Pulmonary artery endothelial cell (primary cell): ENCODE measurements around the gene DHX36. TPM values are rescaled to one million over a fixed set of nuclear protein-coding genes. Genes with fewer than 3 reads are reported as not detected.

Source experiments
- DNase-seq: peaks from one replicate; pipeline ENCODE4 v3.0.0-alpha.2; 2011; ENCODE audit warnings: low read depth, low spot score
- total RNA-seq: library from RNA; depleted of rRNA; stranded (reverse); fragments of >200 nt; gene quantifications from 2 replicates; pipeline ENCODE4 v1.2.3, GENCODE V29; 2014

DHX36 gene
- total RNA-seq = 29.8 and 45.3 TPM in 2 replicates

GRCh38 chr3:154323891-154324738, at the start of gene DHX36:
TSS of gene DHX36 (minus strand) at chr3:154324487. CDS start at chr3:154324416, 71 bp downstream.
- DNase-seq = peak; percentile 75

DNA sequence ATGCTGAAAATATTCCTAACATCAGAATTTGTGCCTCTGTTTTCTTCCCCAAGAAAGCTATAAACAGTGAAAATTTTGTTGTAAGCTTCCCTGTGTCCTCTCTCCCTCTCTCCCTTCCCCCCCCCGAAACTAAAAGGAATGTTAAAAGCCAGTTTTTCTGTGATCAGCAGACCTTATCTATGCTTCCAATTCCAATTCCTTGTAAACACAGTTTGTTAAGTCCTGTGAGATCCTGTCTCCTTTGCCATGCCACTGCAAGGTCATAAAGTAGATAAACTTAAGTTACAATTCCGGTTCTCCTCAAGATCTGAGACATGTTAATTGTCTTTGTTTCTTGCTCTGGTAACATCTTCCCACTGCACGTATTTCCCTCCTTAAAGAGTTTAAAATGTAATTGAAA, 42.9 kb upstream of the DHX36 start:
- DNase-seq = no peak

DNA sequence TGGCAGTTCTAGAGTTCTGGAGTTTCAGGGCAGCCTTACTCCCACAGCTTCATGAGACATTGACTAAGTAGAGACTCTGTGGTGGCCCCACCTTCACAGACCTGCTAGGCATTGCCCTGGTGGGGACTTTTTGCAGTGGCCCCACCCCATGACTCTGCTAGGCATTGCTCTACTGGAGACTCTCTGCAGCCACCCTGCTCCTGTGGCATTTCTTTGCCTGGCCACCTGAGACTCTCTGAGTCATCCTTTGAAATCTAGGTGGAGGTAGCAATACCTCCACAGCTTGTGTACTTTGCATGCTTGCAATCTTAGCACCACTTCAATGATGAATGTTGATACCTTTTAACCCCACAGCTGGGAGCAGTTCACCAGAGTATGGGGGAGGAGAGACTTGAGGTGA, 40.6 kb upstream of the DHX36 start:
- DNase-seq = no peak

DNA sequence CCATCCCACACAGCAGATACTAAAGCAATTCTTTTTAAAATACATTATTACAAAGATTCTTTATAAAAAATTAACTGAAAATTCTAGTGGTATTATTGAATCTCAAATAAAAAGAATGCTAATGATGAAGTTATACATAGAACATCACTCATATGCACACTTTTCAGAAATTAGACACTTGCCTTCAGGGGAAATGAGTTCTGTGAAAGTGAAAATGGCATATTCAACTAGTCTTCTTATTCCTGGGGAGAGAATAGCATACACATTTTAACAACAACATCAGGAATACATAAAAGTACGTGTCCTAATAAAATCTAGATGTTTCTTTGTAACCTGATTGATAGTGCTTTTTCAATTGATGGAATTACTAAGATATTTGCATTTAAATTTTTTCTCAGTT, 36.8 kb upstream of the DHX36 start:
- no peak for DNase-seq

- DNase-seq = no peak
Measured at GRCh38 chr3:154356009-154356408, 31.7 kb upstream of the DHX36 start.

- no peak for DNase-seq
Measured at GRCh38 chr3:154349223-154349622, 24.9 kb upstream of the DHX36 start.

- no peak for DNase-seq
Measured at GRCh38 chr3:154345422-154346122, 21.3 kb upstream of the DHX36 start.

- no peak for DNase-seq
Measured at GRCh38 chr3:154338570-154338969, 14.3 kb upstream of the DHX36 start.

- DNase-seq = no peak
Measured at GRCh38 chr3:154338008-154338407, 13.7 kb upstream of the DHX36 start.

DNA sequence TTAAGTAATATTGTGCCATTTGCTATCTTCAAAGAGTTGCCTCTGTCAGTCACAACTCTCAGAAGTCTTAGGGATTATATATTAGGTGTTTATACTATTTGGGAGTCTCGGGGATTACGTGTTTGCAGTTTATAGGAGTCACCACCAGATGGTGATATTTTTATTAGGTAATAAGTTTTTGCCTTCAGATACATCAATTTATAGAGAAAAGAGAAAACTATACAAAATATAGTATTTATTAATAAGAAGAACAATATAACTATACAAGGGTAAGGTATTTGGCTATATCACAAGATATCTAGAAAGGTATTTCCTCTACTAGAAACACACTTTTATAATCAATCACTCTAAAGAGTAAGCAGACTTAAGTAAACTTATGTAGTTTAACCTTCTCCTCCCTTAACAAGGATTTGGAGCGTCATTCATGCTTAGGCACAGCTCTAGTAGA, 10.7 kb upstream of the DHX36 start:
- DNase-seq = no peak

DNA sequence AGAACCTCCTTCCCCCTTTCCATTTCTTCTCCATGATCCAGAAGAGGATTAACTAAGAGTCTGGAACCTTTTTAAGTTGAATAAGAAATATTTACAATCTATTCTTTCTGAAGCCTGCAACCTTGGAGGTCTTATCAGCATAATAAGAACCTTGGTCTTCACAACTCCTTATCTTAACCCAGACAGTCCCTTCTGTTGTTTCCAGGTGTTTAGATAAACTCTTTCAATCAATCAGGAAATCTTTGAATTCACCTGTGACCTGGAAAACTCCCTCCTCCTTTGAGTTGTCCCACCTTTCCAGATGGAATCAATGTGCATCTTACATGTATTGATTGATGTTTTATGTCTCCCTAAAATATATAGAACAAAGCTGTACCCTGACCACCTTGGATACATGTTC, 3.6 kb upstream of the DHX36 start:
- DNase-seq = no peak

DNA sequence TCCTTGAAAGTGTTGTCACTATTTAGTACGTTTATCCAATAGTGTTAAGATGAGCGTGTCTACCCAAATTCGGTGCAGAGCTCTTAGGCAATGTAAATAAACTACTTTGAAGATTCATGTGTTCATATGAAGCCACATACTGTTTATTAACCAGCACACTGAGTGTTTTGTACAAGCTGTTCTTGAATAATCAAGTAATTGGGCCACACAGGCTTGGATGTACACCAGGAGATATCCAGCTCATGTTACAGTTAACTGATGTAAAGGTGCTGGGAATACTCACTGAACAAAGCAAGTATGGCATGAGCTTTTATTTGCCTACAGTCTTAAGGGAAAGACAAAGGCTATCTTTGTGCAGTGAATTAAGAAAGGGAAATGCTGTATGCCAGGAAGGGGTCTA, 632 bp upstream of the DHX36 start:
- DNase-seq = no peak

DNA sequence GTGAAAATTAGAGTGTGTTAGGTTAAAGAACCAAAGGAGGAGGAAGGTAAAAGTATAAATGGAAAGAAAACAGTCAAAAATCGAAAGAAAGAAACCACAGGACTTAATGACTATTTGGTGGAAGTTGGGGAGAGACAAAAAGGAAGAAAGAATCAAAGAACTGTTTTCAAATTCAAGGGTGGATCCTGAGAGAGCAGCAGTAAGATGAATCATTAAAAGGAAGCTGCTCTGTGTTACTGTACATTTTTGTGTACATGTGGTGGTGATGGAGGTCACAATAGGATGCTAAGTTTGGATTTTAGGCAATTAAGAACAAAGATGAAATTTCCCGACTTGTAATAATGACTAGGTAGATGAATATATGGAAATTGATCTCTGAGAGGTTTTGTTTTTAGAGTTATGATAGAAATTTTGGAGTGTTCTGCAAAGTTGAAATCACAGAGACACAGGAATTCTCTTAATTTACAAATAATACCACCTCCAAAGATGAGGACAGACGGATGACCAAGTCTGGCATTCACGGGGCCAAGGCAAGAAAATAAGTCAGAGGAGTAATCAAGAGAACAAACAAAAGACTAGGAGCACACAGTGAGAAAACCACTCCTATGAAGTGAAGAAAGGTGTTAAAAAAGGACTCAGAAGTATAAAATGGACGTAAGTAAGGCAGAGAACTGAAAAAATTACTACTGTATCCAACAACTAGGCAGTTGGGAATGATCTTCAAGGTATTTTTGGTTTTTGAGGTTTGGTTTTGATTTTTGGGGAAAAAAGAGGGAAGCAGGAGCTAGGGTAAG, 7.1 kb downstream of the DHX36 start:
- DNase-seq = no peak

DNA sequence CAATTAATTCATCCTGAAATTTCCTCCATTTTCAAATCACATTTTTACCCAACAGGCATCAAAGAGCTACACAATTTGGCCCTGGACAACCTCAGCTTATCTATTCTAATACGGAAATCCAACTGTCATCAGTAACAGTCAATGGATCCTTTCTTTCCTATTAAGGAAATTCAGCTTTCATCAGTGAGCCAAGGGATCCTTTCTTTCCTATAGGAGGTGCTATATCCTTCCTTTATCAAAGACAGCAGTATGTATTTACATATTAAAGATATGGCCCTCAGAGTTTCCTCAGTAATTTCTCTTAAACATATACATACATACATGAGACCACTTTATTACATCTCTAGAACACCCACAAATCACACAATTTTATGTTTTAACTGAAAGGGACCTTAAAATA, 10.1 kb downstream of the DHX36 start:
- no peak for DNase-seq

DNA sequence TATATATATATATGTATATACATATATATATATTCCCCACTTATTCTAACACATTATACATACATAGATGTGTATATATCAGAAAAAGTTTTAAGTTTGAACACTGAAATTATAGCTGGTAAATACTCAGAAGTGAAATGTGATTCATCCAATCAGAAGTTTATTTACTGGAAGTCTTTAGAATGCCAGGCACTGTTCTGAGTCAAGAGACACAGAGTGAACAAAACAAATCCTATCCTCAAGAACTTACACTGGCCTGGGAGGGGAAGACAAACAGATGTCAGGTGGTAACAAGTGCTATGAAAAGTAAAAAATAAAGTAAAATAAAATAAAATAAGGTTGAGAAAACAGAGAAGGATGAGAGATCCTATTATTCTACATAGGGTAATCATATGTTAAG, 13.4 kb downstream of the DHX36 start:
- DNase-seq = no peak

GRCh38 chr3:154307363-154307762, 16.9 kb downstream of the DHX36 start:
- no peak for DNase-seq

GRCh38 chr3:154304936-154305335, 19.4 kb downstream of the DHX36 start:
- DNase-seq = no peak

DNA sequence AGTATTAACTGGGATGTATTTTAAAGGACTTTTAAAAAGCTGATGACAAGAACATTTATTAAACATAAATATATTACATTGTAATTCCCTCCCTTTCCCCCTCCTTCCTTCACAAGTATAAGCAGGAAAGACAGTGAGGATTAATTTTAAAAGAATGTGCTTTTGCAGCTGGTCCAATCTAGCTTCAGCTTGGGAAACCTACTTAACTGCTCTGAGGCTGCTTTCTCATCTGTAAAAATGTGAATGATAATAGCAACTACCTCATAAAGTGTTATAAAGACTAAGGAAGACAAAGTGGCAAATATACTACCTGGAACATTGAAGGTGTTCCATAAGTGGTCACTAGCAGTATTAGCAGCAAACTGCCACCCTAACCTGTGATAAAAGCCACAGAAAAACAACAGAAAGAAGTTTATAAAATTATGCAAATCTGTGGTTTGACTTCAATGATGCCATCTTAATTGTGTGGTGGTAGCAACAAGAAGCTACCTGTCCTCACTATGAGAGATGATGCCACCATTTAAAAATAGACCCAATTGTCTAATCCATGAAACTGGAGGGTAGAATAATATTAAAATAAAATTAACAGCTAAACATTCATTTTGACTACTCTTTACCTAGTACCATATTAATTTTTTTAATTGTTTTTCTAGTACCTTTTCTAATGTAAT, 20.0 kb downstream of the DHX36 start:
- no peak for DNase-seq

DNA sequence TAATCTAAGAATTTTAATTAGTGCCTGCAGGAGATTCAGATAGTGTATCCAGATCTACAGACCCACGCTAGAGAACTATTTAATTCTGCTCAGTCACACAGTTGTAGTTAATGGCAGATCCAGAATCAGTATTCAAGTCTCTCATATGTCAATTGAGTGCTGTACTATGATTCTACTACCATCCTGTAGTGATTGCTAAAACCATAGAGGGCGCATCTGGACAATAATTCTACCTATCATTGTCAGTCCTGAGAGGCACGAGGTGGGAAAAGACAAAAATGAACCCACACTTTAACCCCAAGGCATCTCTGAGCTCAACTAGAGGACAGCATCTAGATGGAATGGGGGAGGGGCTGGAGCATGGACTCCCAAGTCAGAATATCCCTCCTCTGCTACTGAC, 22.7 kb downstream of the DHX36 start:
- no peak for DNase-seq

DNA sequence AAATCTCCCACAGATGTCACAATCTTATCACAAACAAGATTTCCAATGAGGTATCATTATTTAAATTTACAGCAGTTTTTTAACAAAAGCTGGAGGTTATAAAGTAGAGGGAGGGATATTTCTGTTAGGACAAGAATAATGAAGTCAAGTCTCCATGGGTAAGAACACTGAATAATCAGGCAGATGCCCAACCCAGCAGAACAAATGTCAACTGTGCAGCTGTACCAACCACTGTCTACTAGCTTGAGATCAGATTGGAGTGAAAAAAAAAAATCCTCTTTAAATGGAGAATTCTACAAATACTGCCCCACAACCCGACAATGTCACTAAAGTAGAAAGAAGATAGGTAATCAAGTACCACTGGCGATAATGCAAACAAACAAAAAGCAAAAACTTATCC, 30.3 kb downstream of the DHX36 start:
- DNase-seq = no peak

DNA sequence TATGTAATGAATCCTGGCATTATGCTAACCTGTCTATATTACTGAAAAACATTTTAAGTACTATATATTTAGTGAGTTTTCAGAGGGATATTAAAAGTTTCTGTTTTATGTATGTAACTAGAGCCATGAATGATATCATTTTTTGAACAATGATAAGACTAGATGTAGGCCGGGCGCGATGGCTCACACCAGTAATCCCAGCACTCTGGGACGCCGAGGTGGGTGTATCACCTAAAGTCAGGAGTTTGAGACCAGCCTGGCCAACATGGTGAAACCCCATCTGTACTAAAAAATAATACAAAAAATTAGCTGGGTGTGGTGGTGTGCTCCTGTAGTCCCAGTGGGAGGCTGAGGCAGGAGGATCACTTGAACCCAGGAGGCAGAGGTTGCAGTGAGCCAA, 34.1 kb downstream of the DHX36 start:
- no peak for DNase-seq
